OCI-LY1 (cell line): ENCODE data around the gene EPS8L2.

Source experiments
- EZH2 ChIP-seq: fragments of 200-600 bp; sonication (generic), shearing (Covaris generic); IDR thresholded peaks from 2 replicates; pipeline ENCODE4 v1.8.0; 2017; ENCODE audit warnings: borderline replicate concordance, mixed run types, mild to moderate bottlenecking, antibody characterized with exemption, low read length, moderate library complexity, mixed read lengths
- TF ChIP-seq, protein P1 (sequence below): fragments of 200-600 bp; sonication (generic), shearing (Covaris generic); IDR thresholded peaks from 2 replicates; pipeline ENCODE4 v1.5.1; 2017; ENCODE audit warnings: mild to moderate bottlenecking, antibody characterized with exemption, low read length, moderate library complexity, mixed read lengths

DNA sequence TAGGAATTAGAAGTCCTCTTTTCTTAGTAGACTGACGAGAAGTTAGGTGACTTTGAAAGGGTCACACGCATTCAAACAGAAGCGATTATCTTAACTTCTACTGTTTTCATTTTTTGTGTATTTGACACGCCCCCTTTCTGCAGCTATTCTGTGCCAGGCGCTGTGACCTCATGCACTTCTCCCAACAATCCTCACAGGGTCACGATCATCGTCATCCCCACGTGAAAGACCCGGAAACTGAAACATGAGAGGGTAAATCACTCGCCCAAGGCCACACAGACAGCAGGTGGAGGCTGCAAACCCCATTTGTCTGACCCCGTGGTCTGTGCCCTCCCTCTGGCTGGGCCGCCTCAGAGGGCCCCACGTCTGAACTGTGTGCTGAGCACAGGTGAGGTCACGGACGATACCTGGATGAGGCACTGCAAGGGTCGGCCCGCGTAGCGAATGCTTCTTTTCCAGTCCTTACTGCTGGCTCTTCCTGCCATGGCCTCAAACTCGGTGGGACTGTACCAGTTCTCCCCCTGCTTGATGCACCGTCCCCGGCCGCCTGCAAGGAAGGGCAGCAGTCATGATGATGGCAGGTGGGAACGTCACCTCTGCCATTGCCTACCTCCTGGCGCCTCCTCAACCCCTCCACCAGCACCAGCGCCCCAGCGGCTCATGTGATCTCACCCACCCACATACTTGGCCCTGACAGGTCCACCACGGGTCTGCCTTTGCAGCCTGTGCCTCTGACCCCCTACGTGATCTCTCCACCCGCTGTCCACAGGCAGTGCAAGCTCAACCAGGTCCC, 19.4 kb upstream of the EPS8L2 start:
- no peak for TF ChIP-seq EZH2
- TF ChIP-seq, protein P1, sequence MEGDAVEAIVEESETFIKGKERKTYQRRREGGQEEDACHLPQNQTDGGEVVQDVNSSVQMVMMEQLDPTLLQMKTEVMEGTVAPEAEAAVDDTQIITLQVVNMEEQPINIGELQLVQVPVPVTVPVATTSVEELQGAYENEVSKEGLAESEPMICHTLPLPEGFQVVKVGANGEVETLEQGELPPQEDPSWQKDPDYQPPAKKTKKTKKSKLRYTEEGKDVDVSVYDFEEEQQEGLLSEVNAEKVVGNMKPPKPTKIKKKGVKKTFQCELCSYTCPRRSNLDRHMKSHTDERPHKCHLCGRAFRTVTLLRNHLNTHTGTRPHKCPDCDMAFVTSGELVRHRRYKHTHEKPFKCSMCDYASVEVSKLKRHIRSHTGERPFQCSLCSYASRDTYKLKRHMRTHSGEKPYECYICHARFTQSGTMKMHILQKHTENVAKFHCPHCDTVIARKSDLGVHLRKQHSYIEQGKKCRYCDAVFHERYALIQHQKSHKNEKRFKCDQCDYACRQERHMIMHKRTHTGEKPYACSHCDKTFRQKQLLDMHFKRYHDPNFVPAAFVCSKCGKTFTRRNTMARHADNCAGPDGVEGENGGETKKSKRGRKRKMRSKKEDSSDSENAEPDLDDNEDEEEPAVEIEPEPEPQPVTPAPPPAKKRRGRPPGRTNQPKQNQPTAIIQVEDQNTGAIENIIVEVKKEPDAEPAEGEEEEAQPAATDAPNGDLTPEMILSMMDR = no peak
